Measurements from ENCODE around the gene HS2ST1.

Gene HS2ST1

DNA sequence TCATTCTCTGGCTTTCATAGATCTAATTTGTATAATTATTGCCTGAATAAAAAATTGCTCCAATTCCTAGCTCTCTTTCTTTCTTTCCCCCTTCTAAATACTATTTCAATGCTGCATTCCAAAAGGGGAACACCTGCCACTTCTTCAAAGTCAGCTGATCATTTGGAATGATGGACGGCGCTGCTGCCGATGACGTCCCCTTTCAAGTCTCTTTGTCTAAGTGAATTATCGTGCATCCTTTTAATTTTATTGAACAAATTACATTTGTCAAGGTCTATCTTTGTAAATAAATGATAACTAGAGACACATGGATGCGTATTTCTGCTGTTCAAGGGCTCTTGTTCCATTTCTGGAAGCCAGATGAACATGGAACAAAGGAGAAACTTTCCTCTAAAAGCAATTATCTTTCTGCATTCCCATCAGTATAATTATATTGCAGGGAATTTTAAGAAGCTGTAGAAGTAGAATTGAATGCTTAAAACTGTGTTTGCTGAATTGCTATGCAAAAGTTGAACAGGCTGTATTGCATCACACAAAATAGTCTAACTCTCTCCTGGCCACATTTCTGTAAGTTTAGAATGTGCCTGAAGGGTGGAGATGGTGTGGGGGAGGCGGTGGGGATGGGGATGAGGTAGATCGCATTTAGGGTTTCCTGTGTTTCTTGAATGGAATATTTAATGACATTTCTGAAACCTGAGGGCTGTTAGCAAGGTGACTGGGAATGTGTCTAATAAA is 222.3 kb downstream of the HS2ST1 start:
- DNase-seq (ENCODE audit: low read depth, low spot score), result no peak

GRCh38 chr1:87137342-87137739 is 222.9 kb downstream of the HS2ST1 start:
- no peak for DNase-seq (ENCODE audit: low read depth, low spot score)

DNA sequence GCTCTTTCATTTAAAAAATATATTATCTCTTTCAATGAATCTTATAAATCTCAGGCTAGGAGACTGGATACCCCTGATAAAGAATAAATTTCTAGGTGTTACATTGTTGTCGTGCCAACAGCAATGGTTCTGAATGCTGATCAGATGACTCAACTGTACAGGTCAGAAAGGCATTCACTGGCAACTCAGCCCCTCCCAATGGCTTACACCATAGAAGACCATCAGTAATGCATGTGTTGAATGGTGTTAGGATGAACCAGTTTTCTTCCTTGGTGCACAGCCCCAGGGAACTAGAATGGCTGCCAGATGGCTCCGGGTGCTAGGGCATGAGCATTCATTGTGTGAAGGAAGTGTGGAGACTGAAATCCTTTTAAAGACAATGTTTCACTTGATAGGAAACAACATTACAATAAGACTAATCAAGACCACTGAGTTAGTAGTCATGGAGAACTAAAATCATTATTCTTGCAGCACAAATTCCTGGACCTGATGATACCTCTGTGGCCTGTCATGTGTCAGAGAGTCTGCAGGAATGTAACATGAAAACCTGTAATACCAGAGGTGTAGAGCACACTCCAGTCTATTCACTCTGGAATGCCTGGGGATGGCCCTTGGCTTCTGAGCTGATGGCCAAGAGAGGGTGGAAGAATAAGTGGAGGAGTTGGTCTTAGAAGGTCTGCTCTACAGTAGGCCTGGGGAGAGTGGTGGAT is 226.6 kb downstream of the HS2ST1 start:
- DNase-seq (ENCODE audit: low read depth, low spot score), result no peak

DNA sequence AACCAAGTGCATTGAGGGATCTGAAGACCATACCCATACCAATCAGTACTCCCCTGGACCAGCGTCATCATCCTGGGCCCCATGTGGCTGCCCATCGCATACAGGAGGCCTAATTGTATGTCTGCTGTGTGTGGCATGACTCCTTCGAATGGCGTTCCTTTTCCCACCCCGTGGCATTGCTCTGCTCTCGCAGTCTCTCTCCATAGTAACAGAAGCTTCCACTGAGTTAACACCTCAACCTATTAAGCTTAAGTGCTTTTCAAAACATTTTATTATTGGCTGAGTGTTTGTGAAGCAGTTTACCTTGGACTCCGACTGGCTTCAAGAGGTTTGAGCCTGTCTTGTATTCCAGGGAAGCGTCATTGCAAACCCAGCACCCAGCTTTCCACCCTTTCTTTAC is 227.1 kb downstream of the HS2ST1 start:
- no peak for DNase-seq (ENCODE audit: low read depth, low spot score)

GRCh38 chr1:87143413-87144135 is 229.1 kb downstream of the HS2ST1 start:
- no peak for DNase-seq (ENCODE audit: low read depth, low spot score)

GRCh38 chr1:87144316-87144895 is 230.0 kb downstream of the HS2ST1 start:
- DNase-seq (ENCODE audit: low read depth, low spot score), result no peak

DNA sequence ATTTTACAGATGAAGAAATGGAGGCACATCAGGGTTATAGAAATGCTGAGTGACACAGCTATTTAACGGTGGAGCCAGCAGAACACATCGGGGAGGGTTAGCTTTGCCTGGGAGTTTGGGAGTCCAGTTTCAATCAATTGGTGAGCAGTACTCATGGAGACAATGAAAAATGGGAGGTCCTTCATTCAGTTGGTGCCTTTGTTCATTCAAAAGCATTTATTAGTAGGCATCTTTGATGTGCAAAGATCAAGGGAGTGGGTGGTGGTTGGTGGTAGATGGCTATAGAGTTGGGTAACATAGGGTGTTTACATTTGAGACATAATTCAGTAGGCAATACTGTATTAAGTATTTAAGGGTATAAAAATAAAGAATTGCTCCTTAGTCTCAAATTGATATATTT is 230.5 kb downstream of the HS2ST1 start:
- no peak for DNase-seq (ENCODE audit: low read depth, low spot score)

DNA sequence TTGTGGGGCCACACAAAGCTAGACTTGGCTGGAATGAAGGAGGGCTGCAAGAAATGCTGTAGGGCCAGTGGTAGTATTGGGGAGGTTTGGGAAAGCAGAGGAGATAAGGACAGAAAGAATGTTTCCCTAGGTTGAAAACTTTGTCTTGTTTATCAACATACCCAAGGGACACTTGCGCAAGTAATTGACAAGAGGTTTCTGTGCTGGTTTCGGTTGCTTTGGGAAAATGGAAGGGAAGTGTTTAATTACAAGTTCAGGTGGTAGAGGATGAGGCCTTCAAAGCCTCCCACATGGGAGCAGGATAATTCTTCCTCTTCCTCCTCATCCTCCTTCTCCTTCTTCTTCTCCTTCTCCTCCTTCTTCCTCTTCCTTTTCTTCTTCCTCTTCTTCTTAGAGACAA is 232.1 kb downstream of the HS2ST1 start:
- no peak for DNase-seq (ENCODE audit: low read depth, low spot score)

GRCh38 chr1:87146986-87147385 is 232.6 kb downstream of the HS2ST1 start:
- DNase-seq (ENCODE audit: low read depth, low spot score), result no peak

DNA sequence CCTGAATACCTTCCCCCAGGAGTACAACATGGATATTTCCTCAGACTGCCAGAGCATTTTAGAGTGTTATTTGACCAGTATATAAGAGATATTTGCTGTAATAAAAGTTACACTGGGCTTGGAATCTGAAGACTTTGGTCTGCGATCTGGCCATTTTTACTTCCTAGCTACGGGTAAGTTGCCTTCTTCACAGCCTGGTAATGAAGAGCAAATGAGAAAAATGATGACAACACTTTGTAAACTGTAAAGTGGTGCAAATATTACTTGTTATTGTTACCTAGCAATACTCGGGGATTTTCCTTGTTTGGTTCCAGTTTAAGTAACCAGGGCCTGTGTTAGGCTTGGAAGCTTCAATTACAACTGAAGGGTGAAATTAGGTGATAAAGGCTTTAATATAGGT is 233.4 kb downstream of the HS2ST1 start:
- no peak for DNase-seq (ENCODE audit: low read depth, low spot score)

DNA sequence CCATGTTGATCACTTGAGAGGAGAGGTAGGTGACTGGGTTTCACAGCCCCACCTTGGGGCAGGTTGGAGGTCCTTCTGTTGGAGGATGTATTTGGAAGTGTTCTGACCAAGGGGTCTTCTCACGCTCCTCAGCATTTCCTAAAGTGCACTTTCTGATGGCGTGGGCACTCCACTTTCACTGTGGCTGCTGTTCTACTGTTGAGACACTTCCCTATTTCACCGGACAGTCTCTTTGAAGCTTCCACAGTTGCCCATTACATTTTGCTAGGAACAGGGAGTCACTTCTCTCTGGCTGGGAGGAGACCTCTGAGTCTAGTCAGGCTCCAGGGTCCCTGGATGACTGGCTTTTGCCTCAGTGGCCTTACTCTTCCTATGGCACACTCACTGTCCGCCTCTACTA is 234.2 kb downstream of the HS2ST1 start:
- DNase-seq (ENCODE audit: low read depth, low spot score), result no peak

- no peak for DNase-seq (ENCODE audit: low read depth, low spot score)
Measured at GRCh38 chr1:87149241-87150041, 235.0 kb downstream of the HS2ST1 start.

DNA sequence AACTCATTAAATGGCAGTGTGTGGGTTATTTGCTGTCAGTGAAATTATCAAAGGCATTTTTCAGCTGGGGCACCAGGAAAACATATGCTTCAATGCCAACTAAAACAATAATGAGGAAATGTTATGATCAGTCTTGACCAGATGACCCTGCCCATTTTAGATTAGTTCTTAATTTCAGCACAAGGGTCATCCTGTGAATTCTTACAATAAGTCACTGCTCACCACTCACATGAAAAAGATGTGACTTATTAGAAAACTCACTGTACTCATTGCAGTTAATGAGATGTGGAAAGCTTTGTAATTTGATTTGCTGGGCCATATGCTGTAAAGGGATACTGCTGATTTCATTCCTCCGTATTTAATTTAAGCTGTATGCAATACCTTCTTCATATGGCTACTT is 235.7 kb downstream of the HS2ST1 start:
- DNase-seq (ENCODE audit: low read depth, low spot score), result no peak

- no peak for DNase-seq (ENCODE audit: low read depth, low spot score)
Measured at GRCh38 chr1:87151500-87152421, 237.3 kb downstream of the HS2ST1 start.

DNA sequence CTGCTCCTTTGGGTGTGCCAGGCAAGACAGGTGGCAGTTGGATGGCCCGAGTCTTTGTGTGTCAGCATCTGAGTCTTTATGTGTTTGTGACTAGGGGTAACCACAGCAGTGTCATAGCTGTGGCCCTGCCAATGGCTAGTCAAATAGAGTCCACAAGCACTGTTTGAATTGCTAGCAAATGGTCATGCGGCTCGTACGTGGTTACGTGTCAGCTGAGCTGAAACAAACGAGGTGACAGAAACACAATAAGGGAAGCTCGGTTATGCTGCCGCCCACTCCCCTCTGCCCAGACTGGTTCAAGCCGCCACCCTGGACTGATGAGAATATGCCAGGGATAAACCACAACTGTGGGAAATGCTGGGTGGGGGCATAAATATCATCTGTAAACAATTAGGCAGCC is 239.9 kb downstream of the HS2ST1 start:
- no peak for DNase-seq (ENCODE audit: low read depth, low spot score)

DNA sequence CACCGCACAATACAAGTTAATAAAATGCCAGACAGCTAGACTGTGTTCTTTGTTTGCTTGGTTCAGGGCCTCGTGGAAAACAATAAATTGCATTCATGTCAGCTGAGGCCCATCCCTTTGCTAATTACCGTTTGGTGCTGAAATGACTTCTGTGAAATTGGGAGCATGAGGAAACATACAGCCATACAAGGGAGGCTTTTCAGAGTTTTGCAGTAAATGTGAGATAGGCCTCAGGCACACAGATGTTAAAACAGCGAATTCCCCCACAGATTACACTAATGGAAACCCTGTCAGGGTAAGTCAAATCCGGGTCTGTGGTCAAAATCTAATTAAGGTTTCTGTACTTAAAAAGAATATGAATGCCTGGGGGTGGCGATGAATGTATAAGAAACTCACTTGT is 240.7 kb downstream of the HS2ST1 start:
- no peak for DNase-seq (ENCODE audit: low read depth, low spot score)

- DNase-seq (ENCODE audit: low read depth, low spot score), result no peak
Measured at GRCh38 chr1:87155648-87156047, 241.2 kb downstream of the HS2ST1 start.

DNA sequence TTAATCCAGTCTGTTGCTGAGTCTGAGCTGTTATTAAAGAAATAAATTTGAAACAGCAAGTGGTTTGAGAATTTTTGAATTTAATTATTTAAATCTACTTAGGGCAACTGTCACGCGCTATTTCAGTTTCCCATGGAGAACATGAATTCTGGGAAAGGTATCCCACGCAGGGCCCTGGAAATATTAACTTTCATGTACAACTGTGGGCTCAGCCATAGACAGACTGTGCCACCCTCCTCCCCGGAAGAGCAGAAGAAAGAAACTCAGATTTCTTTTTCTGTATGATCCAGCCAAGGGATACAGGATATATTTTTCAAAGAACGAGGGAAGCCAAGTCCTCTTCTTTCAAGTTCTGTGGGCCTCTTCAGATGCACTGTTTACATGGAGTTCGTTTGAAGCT is 241.7 kb downstream of the HS2ST1 start:
- no peak for DNase-seq (ENCODE audit: low read depth, low spot score)

DNA sequence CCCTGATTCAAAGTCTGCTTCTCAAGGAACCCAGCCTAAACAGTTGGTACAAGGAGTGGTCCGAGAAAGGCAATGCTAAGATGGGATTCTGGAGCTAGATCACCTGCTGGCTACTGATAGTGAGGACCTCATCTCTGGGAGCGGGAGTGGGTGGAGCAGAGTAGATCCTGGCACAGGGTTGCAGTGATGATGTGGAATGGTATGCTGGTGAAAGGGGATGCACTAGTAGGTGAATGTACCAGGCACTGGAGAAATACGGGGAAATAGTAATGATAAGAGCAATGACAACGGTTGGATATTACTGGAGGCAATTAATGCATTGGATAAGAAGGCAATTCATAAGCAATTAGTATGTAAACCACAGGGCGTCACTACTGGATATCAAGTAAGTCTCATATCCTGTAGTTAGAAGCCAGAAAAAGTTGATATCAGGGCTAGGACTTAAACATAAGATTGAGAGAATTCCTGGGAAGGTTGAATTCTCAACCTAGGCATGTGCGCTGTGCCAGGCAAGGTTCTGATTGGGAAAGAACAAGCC is 245.0 kb downstream of the HS2ST1 start:
- no peak for DNase-seq (ENCODE audit: low read depth, low spot score)

Measured in smooth muscle cell of the brain vasculature (primary cell).